ENCODE data around the gene MECR.
"Not testable (repeated sequence)": the region's sequence is repeated elsewhere in the genome, so short reads cannot be mapped to it uniquely, and the experiment has no call there.

MECR gene

DNA sequence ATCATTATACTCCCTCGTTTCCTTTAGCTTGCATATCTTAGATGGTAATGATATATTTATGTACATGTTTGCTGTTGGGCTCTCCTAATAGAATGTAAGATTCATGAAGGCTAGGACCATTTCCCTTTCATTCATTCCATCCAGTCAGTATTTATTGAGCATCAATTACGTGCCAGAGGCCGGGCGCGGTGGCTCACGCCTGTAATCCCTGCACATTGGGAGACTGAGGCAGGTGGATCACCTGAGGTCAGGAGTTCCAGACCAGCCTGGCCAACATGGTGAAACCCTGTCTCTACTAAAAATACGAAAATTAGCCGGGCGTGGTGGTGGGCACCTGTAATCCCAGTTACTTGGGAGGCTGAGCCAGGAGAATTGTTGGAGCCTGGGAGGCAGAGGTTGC lies 4.1 kb upstream of the MECR start:
- not testable (repeated sequence) for DNase-seq

- no peak for DNase-seq
Observed at GRCh38 chr1:29234471-29234870, 3.7 kb upstream of the MECR start.

- no peak for DNase-seq
Observed at GRCh38 chr1:29233693-29234092, 3.0 kb upstream of the MECR start.

DNA sequence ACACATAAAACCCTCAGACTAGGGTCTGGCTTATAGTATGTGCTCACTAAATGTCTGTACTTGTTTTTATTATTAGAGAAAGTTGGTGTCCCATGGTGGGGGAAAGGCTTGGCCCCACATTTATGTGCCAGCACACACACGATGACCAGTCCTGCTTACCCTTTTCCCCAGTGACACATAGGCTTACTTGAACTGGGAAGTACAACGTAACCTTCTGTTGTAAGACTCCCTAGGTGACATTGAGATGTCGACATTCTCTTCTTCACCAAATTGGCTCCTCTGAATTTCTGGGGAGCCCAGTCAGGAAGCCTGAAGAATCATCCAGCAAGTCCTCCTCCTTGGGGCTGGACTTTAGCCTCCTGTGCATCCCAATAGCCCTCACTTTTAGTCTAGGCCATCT lies 1.7 kb upstream of the MECR start:
- no peak for DNase-seq

DNA sequence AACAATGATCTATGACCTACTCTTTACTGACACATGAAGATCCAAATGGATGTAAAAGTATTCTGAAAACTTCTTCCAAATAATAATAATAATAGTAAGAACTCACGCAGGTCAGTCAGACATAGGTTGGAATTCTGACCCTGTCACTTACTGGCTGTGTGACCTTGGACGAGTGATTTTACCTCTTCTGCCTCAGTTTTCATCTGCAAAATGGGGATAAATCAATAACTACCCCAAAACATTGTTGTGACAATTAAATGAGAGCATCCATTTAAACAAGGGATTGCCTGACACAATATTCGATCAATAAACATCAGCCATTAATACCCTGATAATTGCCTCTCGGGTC lies 556 bp downstream of the MECR start:
- no peak for DNase-seq

- DNase-seq: no peak
Observed at GRCh38 chr1:29227511-29227910, 3.2 kb downstream of the MECR start.

DNA sequence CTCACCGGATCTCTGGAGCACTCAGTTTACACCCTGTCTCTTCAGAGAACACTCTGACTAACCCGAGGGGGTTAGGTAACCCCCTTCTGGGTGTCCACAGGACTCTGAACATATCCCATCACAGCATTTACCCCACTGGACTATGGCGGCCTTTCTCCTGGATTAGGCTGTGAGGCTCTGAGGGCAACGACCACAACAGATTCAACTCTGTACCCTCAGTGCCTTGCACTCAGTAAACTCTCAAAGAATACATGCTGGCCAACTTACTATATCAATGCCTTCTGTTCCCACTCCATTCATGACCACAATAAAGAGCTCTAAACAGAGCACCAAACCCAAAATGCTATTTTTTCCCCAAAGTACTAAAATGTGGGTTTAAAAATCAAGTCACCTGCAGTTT lies 5.4 kb downstream of the MECR start:
- no peak for DNase-seq

DNA sequence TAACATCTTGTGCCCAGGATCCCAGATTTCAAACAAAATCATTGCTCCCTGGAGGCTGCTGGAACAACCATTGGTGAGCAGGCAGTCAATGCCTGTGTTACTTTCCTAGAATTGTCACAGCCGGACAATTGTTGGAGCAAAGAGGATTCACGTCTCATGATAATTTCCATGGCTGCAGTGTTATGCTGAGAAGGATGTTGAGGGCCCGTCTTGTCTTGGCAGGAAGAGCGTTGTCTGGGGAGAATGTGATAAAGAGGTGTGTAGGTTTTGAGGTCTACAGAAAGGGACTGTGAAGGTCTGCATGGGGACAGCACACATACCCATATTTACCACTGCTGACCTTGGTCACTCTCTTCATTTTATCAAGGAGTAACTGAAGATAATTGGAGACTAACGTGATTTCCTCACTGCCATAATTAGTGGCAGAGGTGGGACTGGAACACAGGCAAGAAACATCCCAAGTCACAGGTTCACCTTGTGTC lies 6.3 kb downstream of the MECR start:
- no peak for DNase-seq

DNA sequence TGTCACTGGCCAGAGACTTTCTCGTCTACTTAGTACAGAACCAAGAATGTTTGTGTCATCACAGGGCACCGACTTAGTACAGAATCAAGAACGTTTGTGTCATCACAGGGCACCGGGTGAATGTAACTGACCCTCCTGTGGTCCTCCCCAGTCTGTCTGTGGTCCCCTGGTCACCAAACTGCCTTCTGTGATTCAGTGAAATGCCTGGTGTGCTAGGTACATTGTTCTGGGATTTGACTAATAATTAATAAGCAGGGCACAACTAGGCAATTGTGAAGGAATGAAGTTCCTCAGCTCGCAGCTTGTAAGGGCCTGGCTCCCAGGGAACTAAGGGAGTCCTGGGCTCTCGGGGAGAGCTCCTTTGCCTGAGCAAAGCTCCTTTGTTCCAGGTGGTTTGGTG lies 7.2 kb downstream of the MECR start:
- no peak for DNase-seq

DNA sequence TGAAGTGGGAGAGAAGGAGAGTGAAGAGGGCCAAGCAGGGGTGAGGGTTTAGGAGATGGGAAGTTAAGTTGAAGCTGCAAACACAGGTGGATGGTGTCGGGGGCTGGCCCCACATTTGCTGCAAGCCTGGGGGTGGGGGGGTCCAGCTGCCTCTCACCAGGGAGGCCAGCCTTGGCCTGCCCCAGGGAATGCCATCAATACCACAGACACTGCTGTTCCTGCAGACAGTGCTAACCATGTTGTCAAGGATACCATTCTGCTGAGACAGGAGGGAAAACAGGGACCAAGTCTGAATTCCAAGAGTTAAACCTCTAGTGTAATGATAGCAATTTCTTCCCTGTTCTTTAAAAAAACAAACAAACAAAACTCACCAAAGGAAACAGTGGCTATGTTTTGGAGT lies 8.0 kb downstream of the MECR start:
- no peak for DNase-seq

DNA sequence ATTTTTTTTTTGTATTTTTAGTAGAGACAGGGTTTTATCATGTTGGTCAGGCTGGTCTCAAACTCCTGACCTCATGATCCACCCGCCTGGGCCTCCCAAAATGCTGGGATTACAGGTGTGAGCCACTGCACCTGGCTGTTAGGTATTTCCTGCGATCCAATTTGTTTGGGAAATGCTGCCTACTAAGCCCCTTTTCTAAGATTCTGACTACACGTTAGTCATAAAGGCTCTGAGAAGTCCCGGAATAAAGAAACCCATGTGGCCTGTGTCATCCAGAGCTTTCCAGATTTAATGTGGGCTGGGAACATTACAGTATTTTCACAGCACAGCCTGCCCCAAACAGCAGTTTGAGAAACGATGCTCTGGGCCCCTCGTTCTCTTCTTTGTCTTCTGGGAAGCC lies 8.5 kb downstream of the MECR start:
- not testable (repeated sequence) for DNase-seq

DNA sequence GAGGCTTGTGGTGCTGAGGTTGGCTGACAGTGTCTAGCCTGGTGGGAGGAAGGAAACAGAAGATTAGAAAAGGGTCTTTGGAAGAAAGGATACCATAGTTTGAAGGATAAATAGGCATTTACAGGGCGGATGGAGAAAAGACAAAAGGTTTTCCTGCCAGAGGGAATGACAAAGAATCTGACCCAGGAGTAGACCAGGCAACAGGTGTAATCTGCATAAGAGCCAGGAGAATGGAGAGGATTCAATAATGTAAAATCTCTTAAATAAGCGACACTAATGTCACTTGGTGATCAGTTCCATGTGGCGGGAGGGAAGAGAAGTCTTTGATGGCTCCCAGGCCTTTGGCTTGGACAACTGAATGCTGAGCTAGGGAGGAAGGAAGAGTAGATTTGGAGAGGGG lies 9.4 kb downstream of the MECR start:
- no peak for DNase-seq

GRCh38 chr1:29218223-29218622 lies 12.5 kb downstream of the MECR start:
- no peak for DNase-seq

DNA sequence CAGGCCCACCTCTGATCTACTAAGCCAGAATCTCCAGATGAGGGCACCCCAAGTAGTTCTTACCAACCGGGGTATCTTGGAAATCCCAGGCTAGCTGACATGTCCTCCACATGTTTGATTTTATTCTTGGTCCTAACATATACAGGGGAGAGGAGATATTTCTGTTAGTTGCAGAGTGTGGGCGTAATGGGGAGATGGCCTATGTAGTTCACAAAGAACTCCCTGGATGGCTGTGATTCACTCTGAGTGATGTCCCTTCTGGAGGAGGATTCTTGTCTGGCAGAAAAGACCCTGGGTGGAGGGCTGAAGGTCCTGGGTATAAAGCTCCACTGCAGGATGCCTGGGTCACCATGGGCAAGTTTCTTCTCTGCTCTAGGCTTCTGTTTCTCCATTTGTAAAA lies 13.1 kb downstream of the MECR start:
- DNase-seq: no peak

GRCh38 chr1:29213055-29213454 lies 17.7 kb downstream of the MECR start:
- no peak for DNase-seq

- no peak for DNase-seq
Observed at GRCh38 chr1:29211086-29212030, 19.4 kb downstream of the MECR start.

GRCh38 chr1:29210278-29211085 lies 20.3 kb downstream of the MECR start:
- DNase-seq: no peak

GRCh38 chr1:29209173-29209572 lies 21.6 kb downstream of the MECR start:
- DNase-seq: no peak

DNA sequence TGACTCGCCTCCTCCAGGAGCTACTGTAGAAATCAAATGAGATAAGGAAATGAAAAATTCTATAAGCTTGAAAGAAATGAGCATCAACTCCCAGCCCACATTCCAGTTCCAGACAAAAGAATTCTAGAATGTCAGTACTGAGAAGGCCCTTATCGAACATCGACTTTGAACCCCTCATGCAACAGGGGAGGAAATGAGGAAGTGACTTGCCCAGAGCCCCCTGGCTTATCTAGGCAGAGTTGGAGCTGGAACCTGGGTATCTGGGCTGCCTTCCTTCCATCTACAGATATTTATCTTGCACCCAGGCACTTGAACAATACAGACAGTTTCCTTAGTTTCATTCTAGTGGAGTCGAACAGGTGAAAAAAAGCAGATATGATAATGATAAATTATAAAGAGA lies 22.3 kb downstream of the MECR start:
- DNase-seq: no peak

DNA sequence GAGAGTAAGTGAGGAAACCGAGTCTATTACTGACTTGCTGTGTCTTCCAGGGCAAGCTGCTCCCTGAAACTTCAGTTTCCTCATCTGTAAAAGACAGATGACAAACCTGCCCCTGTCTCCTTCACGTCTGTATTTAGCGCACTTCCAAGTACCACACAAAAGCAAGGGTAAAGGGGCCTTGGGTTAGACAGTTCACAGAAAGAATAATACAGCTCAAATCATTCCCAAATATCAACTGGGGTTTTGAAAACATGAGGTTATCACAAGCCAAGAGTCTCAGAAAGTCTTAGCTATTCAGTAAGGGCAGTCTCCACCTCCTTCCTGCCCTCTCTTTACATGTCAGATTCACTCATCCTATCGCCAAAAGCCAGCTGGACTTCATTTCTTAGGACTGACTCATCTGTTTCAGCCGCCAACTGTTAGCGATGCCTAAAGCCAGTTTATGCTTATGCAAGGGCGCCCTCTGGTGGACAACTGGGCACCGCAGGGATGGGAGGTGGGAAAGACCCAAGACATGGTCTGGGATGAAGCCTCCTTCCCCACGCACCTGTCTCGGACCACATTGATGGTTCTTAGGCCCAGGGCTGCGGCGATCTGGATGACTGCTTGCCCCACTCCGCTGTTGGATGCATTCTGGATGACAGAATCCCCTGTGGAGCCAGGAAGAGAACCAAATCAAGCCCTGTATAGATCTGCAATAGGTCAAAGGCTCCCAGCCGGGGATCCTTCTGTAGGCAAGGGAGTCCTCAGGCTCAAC lies 28.0 kb downstream of the MECR start:
- peak; percentile 81 to 86 for DNase-seq

DNA sequence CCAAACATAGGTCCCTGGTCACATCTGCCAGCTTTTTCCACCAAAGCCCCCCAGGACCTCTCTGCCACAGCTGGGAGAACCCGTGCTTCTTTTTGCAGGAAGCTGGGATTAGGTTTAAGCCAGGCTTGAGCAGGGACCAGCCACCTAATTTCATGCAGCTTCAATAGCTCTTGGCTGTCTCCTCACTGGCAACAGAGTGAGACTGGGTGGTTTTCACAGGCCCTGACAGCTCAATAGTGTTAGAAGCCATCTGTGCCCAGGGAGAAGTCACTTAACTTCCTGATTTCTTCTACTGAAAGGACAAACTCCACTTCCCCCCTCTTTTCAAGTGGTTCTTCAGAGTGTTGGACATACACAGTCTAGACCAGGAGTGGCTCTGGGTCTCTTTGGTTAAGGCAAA lies 28.7 kb downstream of the MECR start:
- no peak for DNase-seq

GRCh38 chr1:29201595-29202051 lies 29.1 kb downstream of the MECR start:
- no peak for DNase-seq

- no peak for DNase-seq
Observed at GRCh38 chr1:29200906-29201594, 29.7 kb downstream of the MECR start.

Data from CD4-positive, alpha-beta T cell treated with Interferon alpha-2 for 1 hour (primary cell).